GM18517 (cell line): ENCODE data around the gene TDRD3.

Experiments
- ATAC-seq: cut with Tn5 transposase; IDR thresholded peaks from one replicate; pipeline ENCODE4 v1.9.1; 2021; ENCODE audit warnings: mild to moderate bottlenecking, moderate library complexity; ENCODE audit not compliant: unreplicated experiment

The TDRD3 gene

GRCh38 chr13:60448907-60449510 is 52.0 kb downstream of the TDRD3 start:
- peak; percentile 79 for ATAC-seq

- ATAC-seq, result no peak
Observed at GRCh38 chr13:60453490-60453889, 56.5 kb downstream of the TDRD3 start.

GRCh38 chr13:60454425-60454824 is 57.4 kb downstream of the TDRD3 start:
- ATAC-seq, result no peak

- ATAC-seq, result no peak
Observed at GRCh38 chr13:60463787-60464186, 66.8 kb downstream of the TDRD3 start.

GRCh38 chr13:60467098-60467497 is 70.1 kb downstream of the TDRD3 start:
- ATAC-seq, result no peak

GRCh38 chr13:60479273-60479672 is 82.3 kb downstream of the TDRD3 start:
- no peak for ATAC-seq

- ATAC-seq, result no peak
Observed at GRCh38 chr13:60482012-60482411, 85.0 kb downstream of the TDRD3 start.

GRCh38 chr13:60484865-60485264 is 87.8 kb downstream of the TDRD3 start:
- ATAC-seq, result no peak

GRCh38 chr13:60491531-60491930 is 94.5 kb downstream of the TDRD3 start:
- ATAC-seq, result no peak

GRCh38 chr13:60492187-60492586 is 95.2 kb downstream of the TDRD3 start:
- no peak for ATAC-seq

- ATAC-seq, result no peak
Observed at GRCh38 chr13:60494296-60494695, 97.3 kb downstream of the TDRD3 start.

- ATAC-seq, result no peak
Observed at GRCh38 chr13:60501236-60501635, 104.2 kb downstream of the TDRD3 start.

- ATAC-seq, result no peak
Observed at GRCh38 chr13:60509601-60510386, 112.8 kb downstream of the TDRD3 start.

GRCh38 chr13:60511637-60512036 is 114.6 kb downstream of the TDRD3 start:
- ATAC-seq, result no peak

- no peak for ATAC-seq
Observed at GRCh38 chr13:60514891-60515290, 117.9 kb downstream of the TDRD3 start.

- no peak for ATAC-seq
Observed at GRCh38 chr13:60519496-60519895, 122.5 kb downstream of the TDRD3 start.

- ATAC-seq, result no peak
Observed at GRCh38 chr13:60520902-60521569, 124.0 kb downstream of the TDRD3 start.

GRCh38 chr13:60538566-60538965 is 141.5 kb downstream of the TDRD3 start:
- ATAC-seq, result no peak

- ATAC-seq, result no peak
Observed at GRCh38 chr13:60540276-60540675, 143.3 kb downstream of the TDRD3 start.

- ATAC-seq, result no peak
Observed at GRCh38 chr13:60562096-60562780, 165.2 kb downstream of the TDRD3 start.

- no peak for ATAC-seq
Observed at GRCh38 chr13:60571571-60571970, 174.6 kb downstream of the TDRD3 start.
